D721Med (cell line): ENCODE data around the gene CNTNAP2.
"Not testable (repeated sequence)": the region's sequence is repeated elsewhere in the genome, so short reads cannot be mapped to it uniquely, and the experiment has no call there.

ENCODE experiments used
- DNase-seq: peaks from one replicate; pipeline ENCODE4 v3.0.0; 2011; ENCODE audit warnings: low spot score; ENCODE audit not compliant: insufficient read length
- FAIRE-seq: peaks from 2 replicates; lab custom pipeline; 2011; peaks lifted over from hg19 to GRCh38; lab: Jason Lieb, UNC
- TF ChIP-seq, protein P1 (sequence below): IDR thresholded peaks from 2 replicates; pipeline ENCODE4 v1.5.1; 2012; ENCODE audit warnings: mild to moderate bottlenecking, control low read depth; ENCODE audit not compliant: insufficient read depth; ENCODE audit errors: missing control alignments

CNTNAP2 gene

DNA sequence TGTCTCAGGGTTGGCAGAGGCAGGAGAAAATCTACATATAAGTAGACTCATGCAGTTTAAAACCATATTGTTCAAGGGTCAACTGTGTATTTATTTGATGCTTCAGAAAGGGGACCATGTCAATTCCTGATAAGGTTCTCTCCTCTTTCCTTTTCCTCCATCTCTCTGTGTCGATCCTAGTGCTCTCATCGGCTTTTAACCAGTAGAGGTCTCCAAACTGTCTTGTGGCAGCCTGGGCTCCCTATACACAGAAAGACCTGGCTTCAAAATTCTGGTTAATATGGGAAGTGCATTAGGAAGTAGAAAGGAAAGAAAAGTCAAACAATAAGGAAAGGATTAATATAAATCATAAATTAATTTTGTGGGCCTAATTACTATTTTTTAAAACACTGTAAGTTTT is 2169.5 kb downstream of the CNTNAP2 start:
- TF ChIP-seq, protein P1, sequence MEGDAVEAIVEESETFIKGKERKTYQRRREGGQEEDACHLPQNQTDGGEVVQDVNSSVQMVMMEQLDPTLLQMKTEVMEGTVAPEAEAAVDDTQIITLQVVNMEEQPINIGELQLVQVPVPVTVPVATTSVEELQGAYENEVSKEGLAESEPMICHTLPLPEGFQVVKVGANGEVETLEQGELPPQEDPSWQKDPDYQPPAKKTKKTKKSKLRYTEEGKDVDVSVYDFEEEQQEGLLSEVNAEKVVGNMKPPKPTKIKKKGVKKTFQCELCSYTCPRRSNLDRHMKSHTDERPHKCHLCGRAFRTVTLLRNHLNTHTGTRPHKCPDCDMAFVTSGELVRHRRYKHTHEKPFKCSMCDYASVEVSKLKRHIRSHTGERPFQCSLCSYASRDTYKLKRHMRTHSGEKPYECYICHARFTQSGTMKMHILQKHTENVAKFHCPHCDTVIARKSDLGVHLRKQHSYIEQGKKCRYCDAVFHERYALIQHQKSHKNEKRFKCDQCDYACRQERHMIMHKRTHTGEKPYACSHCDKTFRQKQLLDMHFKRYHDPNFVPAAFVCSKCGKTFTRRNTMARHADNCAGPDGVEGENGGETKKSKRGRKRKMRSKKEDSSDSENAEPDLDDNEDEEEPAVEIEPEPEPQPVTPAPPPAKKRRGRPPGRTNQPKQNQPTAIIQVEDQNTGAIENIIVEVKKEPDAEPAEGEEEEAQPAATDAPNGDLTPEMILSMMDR, result peak; percentile 45
- DNase-seq (no peak), FAIRE-seq (no peak)

DNA sequence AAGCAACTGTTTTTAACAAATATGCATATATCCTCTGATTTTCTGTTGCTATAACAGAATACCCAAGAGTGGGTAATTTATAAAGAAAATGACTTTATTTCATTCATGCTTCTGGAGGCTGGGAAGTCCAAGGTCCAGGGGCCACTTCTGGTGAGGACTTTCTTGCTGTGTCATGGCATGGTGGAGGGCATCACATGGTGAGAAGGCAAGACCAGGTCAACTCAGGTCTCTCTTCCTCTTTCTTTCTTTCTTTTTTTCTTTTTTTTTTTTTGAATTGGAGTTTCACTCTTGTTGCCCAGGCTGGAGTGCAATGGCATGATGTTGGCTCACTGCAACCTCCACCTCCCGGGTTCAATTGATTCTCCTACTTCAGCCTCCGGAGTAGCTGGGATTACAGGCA is 2170.9 kb downstream of the CNTNAP2 start:
- FAIRE-seq (no peak), DNase-seq (no peak)
- TF ChIP-seq, protein P1, result no peak

DNA sequence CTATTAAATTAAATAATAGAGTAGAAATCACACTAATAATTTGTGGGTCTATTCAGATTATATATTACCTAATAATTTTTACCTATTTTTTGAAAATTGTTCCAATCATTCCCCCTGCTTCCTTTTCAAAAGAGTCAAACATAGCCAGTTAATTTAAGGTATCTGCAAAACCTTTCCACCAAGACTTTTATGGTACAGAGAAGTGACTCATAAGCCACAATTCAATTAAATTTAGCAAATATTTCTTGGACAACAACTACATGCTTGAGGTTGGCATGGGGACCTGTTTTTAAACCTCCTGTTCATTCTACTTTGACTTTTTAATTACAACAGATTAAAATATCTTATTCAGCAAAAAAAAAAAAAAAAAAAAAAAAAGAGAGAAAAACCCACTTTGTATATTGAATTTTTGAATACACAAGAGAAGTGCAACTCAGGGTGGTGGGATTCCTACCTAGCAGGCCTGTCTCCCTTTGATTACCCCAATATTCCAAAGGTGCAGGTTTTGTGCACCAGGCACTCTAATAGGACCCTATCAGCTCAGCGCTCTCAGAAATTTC is 2172.1 kb downstream of the CNTNAP2 start:
- FAIRE-seq, result no peak
- TF ChIP-seq, protein P1, result no peak
- DNase-seq, result no peak

DNA sequence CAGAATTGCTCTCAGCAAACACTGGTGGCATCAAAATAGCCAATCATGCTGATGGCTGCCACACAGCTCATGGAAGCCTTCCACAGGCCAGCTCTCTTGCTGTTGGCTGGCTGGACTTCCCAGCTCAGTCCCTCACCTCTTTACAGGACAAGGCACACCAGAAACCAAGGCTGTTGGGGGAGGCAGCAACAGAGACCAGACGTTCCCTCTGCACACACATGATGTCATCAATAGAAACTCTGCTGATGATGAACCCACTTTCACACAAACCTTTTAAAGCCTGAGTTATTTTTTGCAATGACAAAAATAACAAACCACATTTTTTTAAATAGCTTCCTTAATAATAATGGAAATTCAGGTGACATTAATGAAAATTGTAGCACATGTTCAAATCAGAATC is 2173.0 kb downstream of the CNTNAP2 start:
- TF ChIP-seq, protein P1, result no peak
- FAIRE-seq, result no peak

DNA sequence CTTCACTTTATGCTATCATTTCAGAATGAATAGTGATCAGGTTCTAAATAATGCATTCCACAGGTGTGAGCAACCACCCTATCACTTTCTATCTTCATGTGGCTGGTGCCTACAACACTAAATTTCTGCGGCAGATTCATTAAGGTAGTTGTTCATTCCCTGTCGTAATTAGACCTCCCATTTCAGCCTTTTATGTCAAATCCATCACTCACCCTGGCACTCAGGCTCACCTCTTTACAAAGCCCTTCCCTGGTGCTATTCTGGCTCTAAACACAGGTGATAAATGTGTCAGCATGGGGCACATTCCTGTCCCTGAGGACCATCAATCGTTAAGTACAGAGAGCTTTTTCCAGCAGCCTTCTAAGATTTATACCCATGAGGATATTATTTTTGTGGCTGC is 2173.9 kb downstream of the CNTNAP2 start:
- DNase-seq, result no peak

More for the DNA sequence above, 2173.0 kb downstream of the CNTNAP2 start:
- no peak for DNase-seq

DNA sequence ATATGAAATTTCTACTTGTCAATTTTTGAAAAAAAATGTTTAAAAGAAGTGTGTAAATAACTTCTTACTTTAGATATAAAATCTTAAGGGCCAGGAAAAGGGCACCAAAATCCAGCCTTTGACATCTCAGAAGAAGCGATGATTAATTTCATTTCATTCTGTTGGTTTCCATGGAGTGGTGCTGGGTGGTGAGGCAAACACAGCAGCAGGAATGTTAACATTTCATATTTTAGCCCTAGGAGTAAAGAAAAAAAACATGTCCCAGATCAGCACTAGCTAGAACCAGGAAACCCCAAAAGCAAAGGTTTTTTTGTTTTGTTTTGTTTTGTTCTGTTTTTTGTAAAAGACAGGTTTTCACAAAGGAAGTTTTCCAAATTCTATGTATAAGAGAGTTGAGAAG is 2175.2 kb downstream of the CNTNAP2 start:
- FAIRE-seq, result no peak
- DNase-seq, result no peak
- TF ChIP-seq, protein P1, result no peak

More for the DNA sequence above, 2173.9 kb downstream of the CNTNAP2 start:
- TF ChIP-seq, protein P1, result no peak
- FAIRE-seq, result no peak

DNA sequence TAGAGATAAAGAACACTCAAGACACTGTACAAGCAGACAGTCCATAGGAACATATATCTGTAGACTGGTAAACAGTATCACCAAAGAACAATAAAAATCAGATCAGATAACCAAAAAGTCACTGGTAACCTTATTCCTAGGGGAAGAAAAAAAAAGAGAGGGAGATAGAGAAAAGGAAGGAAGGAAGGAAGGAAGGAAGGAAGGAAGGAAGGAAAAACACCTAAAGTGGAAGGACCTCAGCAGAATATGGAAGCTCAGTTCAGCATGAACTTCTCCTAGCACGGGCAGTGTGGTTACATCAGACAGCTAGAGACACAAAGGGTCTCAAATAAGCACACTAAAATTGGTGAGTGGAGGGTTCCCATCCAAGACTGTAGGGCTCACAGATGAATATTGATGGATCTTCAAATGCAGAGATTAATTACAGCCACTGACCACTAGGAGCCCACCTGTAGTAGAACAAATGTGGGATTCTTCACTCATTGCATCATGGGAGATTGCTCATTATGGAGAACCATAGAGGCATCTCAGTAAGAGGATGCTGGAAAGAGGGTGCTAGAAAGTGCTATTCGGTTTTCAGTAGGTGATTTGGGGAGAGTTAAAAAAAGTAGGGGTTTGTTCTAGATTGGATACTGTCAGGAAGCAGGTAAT is 2180.5 kb downstream of the CNTNAP2 start:
- DNase-seq (no peak), FAIRE-seq (no peak)
- TF ChIP-seq, protein P1, result no peak

DNA sequence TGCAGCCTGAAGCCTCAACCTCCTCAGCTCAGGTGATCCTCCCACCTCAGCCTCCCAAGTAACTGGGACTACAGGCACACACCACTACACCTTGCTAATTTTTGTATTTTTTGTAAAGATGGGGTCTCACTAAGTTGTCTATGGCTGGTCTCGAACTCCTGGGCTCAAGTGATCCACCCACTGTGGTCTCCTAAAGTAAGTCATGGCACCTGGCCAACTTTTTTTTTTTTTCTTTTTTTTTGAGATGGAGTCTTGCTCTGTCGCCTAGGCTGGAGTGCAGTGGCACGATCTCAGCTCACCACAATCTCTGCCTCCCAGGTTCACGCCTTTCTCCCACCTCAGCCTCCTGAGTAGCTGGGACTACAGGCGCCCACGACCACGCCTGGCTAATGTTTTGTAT is 2182.2 kb downstream of the CNTNAP2 start:
- not testable (repeated sequence) for DNase-seq, FAIRE-seq
